Measurements from ENCODE around the gene HRH2.
A peak's percentile ranks its signal among the peaks of the same experiment; 100 is the strongest.
"Not testable (repeated sequence)": the region's sequence is repeated elsewhere in the genome, so short reads cannot be mapped to it uniquely, and the experiment has no call there.

The HRH2 gene

GRCh38 chr5:175649967-175650366 lies 7.9 kb upstream of the HRH2 start:
- no peak for DNase-seq

GRCh38 chr5:175650430-175651205 lies 7.3 kb upstream of the HRH2 start:
- not testable (repeated sequence) for DNase-seq

DNA sequence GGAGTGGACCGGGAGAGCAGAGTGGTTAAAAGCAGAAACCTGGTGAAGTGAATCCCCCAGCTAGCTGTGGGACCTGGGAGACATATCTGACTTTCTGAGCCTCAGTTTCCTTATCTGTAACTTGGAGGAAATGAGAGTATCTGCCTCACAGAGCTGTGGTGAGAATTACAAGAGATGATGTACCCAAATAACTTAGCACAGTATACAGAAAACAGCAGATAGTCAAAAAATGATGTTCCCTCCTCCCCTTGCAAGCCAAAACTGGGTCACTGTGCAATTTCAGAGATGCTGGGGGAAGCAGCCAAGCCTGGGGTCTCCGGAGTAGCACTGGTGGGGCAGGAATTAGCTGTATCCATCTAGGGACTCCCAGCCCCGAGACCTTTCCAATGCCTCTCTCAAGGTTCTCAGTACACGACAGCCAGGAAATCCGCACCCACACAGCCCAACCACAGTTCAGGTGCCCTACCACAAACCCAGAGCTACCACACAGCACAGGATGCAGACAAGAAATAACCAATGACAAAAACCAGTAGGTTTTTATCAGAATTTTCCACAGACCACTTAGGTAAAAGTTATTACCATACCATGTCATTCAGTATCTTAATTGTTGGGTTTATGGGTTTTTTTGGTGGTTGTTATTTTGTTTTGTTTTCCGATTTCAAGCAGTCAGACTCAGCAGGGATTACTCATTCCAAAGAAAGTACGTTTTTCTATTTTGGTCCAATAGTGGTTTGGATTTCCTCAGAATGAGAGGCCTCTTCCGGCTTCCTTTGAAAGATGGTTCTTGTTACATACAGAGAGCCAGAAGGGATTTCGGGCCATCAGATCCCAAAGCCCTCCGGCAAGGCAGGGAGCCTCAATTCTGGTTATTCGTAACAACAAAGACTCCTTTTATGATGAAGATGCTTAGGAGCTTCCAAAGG lies 4.9 kb upstream of the HRH2 start:
- DNase-seq = peak; percentile 70

GRCh38 chr5:175653763-175654162 lies 4.1 kb upstream of the HRH2 start:
- DNase-seq = no peak

DNA sequence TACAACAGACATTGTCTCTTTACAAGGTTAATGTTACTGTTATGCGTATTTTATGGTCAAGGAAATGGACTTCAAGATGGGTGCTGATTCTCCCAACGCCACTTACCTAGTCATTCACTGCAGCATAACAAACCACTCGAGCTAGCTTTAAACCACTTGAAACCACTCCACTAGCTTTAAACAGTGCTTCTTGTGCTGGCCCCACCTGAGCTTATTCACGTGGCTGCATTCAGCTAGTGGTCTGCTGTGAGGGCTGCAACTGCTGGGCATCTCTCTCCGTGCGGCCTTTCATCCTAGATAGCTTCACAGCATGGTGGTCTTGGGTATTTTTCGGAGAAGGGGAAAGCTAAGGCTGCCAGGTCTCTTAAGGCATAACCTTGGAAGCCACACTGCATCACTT lies 3.5 kb upstream of the HRH2 start:
- no peak for DNase-seq

GRCh38 chr5:175654807-175655206 lies 3.1 kb upstream of the HRH2 start:
- DNase-seq = no peak

- no peak for DNase-seq
Observed at GRCh38 chr5:175655411-175655810, 2.5 kb upstream of the HRH2 start.

- DNase-seq = peak; percentile 20
Observed at GRCh38 chr5:175656966-175657365, 905 bp upstream of the HRH2 start.

GRCh38 chr5:175658299-175659145 lies 651 bp downstream of the HRH2 start:
- DNase-seq = peak; percentile 45

- DNase-seq = no peak
Observed at GRCh38 chr5:175659546-175660253, 1.8 kb downstream of the HRH2 start.

DNA sequence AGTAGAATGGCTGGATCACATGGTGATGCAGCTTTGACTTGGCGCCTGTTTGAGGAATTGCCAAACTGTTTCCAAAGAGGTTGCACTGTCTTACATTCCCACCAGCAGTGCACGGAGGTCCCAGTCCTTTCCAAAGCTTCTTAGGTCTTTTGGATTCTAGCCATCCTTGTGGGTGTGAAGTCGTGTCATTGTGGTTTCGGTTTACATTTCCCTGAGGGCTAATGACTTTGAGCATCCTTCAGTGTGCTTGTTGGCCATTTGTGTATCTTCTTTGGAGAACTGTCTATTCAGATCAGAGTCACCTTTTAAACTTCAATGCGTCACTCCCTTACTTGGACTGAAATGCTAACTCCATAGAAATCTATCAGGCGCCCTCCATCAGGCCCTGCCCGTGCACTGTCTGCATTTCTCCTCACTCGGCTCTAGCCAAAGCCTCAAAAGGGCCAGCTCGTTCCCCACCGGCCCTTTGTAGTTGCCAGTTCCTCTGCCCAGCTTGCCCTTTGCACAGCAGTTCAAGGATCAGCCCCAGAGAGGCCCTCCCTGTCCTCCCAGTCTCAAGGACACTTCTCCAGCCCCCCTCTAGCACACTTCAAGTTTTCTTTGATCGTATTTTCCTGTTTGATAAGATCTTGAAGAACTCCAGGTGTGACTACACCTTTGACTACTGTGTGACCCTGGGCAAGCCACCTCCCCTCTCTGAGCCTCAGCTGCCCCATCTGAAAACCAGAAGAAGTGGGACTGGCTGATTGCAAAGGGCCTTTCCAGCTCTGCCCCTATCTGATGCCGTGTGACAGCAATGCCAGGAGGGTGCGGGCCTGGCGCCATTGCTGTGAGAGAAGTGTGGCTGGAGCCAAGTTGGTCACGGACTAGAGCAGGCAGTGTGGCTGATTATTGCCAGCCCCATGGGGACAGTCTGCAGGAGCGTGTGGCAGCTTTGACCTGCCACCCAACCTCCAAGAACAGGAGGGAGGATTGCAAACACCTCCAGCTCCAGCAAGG lies 5.6 kb downstream of the HRH2 start:
- no peak for DNase-seq

DNA sequence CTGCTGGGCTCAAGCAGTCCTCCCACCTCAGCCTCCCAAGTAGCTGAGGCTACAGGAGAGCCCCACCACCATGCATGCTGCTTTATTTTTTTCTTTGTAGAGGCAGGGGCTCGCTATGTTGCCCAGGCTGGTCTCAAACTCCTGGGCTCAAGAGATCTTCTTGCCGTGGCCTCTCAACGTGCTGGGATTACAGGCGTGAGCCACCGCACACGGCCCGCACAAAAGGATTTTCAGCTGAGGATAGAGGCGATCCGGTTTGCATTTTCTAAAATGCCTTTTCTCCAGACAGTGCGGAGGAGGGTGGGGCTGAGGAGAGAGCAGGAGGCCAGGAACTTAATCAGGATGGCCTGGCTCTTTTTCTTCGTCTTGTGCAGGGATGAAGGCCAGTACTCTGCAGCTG lies 6.9 kb downstream of the HRH2 start:
- no peak for DNase-seq

DNA sequence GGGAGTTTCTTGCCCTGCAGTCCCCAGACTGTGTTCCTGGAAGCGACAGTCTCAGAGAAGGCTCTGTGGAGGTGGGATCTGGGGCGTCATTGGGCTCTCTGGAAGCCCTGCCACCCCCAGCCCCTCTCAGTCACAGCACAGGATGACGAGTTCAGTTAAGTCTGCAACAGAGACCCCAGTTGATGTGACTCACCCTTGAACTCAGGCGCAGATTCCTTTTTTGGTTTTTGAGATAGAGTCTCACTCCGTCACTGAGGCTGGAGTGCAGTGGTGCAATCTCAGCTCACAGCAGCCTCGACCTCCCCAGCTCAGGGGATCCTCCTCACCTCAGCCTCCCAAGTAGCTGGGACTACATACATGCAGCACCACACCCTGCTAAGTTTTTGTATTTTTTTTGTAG lies 8.3 kb downstream of the HRH2 start:
- no peak for DNase-seq

- no peak for DNase-seq
Observed at GRCh38 chr5:175668006-175668405, 10.1 kb downstream of the HRH2 start.

GRCh38 chr5:175670372-175670771 lies 12.5 kb downstream of the HRH2 start:
- DNase-seq = no peak

DNA sequence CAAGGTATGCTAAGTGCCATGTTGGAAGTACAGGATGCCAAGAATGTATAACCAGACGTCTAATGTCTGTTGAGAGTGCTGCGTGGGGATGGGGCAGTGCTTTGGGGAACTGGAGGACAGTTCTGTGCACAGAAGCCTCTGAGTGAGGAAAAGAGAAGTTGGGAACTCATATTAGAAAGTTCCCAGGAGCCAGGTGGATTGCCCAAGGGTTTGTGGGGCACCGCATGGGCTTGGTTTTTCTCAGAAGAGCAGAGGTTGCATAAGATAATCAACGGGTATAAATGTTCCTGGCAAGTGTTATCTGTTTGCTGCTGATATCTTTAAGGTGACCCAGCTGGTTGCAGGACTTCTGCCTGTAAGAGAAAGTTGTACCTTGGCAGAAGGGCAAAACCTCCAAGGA lies 13.1 kb downstream of the HRH2 start:
- DNase-seq = no peak

DNA sequence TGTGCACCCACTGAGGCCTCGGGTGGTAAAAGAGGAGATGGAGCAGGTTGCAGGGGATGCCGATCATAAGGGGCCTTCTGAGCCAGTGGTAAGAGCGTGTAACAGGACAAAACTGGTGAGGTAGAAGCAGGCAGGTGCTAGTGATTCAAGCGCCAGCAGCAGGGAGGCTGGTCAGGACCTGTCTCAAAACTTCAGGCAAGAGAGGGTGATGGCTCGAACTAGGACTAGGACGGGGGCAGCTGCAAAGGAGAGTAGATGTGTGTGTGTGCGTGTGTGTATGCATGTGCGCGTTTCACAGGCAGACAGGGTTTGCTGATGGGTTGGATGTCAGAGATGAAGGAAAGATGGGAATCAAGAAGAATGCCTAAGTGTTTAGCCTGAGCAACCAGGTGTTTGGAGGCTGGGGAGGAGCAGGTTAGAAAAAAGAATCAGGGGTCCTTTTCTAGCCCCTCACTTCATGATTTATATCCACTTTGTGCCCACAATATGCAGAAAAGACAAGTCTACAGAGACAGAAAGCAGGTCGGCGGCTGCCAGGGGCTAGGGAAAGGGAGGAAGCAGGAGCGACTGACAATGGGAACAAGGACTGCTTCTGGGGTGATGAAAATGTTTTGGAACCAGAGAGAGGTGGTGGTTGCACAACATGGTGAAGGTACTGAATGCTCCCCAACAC lies 15.2 kb downstream of the HRH2 start:
- no peak for DNase-seq

- no peak for DNase-seq
Observed at GRCh38 chr5:175674731-175675346, 17.0 kb downstream of the HRH2 start.

DNA sequence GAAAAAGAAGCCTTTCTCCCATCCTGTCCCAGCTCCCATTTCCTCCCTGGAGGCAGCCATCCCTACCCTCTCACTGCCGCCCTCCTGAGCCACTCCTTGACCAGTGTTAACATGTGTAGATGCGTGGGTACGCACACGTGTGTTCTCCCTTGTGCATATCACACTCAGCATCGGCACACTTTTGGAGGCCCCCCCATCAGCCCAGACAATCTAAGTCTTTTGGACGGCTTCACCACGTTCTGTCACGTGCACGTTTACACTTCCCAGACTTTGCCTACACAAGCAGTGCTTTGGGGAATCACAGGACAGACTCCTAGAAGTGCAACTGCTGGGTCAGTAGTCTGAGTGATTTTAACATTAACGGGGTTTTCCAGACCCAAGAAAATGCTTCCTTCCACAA lies 18.0 kb downstream of the HRH2 start:
- no peak for DNase-seq

- DNase-seq = no peak
Observed at GRCh38 chr5:175677571-175677970, 19.7 kb downstream of the HRH2 start.

Measured in activated T-cell treated with anti-CD3 and anti-CD28 coated beads, Interleukin-2, amount 50 U/mL, for 1 hour (primary cell).